Right renal pelvis (tissue), 4 donors: Measurements from ENCODE around the gene MT1A. TPM values are rescaled to one million over a fixed set of nuclear protein-coding genes. Genes with fewer than 3 reads are reported as not detected.
"Not testable (repeated sequence)": the region's sequence is repeated elsewhere in the genome, so short reads cannot be mapped to it uniquely, and the experiment has no call there.

Experiments
- DNase-seq, 4 donors: peaks; one replicate each; pipeline ENCODE4 v3.0.0-alpha.2; 2013; ENCODE audit warnings: low read depth in 4 of 4, low spot score in 3 of 4, missing footprints in 1 of 4
- polyA plus RNA-seq, 4 donors: library from polyadenylated mRNA; unstranded; fragments of 120-200 nt; gene quantifications; one replicate each; pipeline ENCODE4 v1.2.1, GENCODE V29; 2013; ENCODE audit not compliant: insufficient read length in 4 of 4

The MT1A gene
- polyA plus RNA-seq, 4 donors, result 0.38 TPM; not detected in 3

DNA sequence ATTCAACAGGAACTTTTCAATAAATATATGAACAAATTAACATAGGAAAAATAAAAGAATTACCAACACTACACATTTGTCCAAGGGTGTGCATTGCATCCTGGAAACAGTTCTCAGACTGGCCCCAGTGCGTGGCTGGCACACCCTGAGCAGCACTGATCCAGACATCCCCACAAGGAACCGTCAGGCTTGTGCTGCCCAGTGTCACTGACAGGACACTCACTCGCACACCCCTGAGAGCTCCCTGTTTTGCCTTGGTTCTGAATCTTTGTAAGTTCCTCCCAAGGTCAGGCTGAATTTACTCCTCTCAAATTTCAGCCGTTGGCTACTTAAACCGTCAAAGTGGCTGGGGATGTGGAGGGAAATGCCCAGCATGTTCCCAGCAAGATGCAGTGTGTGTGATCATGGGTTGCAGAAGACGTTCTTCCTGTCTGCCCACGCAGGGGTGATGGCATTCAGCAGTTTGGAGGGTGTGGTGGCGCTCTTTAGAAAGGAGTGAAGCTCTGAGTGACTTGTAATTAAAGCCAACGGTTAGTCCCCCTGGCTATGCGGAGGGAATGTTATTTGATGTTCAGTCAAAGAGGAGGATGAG lies 28.4 kb upstream of the MT1A start:
- no peak for DNase-seq

DNA sequence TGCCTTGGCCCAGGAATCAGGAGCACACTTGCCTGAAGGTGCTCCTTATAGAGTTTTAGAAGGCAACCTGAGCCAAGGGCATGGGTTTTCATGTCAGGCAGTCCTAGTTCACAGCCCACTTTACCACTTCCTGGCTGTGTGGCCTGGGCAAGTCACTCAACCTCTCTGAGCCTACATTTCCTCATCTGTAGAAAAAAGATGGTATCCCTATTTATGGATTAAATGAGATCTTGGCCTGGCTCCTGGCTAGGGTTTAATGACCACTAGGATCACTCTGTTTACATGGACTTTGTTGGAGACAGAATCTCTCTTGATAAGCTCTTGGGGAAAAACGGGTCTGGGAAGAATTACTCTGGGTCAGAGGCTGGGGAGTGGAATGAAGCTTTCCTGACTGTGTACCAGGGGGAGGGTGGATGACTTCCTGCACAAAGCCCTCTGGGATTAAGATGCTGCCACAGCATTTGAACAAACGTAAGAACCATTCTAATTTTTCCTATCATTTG lies 27.8 kb upstream of the MT1A start:
- no peak for DNase-seq

DNA sequence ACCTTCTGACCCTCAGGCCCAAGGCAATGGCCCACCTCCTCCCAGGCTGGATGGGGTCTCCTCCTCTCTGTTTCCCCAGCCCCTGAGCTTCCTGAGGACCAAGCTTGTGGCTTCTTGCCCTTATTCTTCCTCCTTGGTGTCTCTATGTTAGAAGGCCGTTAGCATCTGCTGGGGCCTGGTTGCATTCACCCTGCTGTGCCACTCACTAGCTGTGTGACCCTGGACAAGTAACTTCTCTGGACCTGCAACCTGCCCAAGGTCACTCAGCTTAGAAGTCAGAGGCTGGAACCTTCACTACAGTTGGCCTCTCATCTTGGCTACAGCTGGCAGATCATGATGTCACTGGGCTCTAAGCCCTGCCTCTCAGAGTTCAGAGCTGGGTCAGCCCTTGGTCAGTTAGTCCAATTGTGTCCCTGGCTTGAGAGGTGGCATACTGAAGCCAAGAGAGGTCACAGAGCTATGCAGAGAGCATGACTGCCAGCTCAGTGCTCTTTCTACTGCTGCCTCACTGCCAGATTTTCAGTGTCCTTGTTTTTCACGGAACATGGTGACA lies 27.1 kb upstream of the MT1A start:
- no peak for DNase-seq

DNA sequence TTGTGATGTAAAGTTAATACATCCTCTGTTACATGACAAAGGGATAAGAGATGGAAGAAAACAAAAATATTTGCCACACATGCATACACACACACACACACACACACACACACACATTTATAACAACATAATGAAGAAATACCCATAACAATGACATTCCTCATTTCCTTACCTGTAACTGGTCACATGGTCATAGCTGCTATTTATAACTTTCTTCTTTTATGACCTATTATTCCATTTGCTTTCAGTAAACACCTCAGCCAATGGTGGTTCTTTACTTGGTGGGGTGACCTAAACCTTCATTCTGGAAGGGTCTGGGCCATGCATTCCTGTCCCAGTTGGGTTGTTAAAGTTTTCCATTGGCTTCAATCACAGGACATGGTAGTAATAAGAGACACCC lies 24.8 kb upstream of the MT1A start:
- no peak for DNase-seq

DNA sequence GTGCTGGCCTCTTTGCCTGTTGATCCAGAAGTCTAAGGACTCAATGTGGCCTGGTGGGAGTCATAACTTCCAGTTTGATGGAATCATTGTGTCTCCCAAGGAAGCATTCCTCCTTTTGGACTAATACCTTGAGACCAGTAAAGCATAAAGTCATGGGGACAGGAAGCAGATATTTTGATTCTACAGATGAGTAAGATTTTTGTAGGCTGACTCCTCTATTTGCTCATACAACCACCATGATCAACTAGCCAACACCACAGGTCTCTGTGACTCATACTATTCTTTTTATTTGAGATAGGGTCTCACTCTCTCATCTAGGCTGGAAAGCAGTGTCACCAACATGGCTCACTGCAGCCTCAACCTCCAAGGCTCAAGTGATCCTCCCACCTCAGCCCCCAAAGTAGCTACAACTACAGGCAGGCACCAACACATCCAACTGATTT lies 23.9 kb upstream of the MT1A start:
- no peak for DNase-seq

DNA sequence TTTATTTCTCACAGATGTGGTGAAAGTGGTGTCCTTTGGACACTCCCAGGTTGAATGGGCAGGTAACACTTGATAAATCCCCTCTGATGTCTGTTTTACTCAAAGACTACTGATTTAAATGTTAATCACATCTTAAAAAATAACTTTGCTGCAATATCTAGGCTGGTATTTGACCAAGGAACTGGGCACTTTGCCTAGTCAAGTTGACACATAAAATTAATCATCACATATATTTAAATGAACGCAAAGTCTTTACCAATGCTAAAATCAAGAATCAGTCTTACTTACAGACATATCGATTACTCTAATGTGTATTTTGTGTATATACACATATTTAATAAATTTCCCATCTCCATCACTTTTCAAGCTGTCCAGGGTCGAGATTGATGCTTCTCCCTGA lies 23.1 kb upstream of the MT1A start:
- DNase-seq, result no peak

DNA sequence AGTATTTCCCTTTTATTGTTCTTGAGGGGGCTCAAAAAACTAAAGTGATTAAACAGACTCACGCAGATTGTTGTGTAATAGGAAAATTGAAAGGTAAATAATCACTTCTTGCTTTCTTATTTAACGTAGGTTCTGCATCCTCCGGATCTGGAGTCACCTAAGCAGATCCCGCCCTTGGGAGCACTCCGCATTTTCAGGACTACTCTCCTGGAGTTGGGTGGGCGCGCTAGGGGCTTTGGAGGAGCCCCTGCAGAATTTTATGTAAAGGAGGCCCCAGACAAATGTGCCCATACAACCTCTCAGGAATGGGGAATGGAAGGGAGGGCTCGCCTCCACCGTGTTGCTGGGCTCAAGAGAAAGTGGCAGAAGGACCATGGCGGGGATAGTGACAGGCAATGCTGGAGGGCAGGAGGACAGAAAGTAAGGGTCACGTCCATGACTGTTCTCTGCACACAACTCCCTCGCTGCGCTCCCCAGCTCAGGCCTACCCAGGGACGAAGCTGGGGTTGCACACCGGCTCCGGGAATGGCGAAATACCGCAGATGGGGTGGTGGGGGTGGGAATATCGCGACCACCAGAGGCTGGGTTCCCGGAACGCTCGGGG lies 21.8 kb upstream of the MT1A start:
- no peak for DNase-seq

DNA sequence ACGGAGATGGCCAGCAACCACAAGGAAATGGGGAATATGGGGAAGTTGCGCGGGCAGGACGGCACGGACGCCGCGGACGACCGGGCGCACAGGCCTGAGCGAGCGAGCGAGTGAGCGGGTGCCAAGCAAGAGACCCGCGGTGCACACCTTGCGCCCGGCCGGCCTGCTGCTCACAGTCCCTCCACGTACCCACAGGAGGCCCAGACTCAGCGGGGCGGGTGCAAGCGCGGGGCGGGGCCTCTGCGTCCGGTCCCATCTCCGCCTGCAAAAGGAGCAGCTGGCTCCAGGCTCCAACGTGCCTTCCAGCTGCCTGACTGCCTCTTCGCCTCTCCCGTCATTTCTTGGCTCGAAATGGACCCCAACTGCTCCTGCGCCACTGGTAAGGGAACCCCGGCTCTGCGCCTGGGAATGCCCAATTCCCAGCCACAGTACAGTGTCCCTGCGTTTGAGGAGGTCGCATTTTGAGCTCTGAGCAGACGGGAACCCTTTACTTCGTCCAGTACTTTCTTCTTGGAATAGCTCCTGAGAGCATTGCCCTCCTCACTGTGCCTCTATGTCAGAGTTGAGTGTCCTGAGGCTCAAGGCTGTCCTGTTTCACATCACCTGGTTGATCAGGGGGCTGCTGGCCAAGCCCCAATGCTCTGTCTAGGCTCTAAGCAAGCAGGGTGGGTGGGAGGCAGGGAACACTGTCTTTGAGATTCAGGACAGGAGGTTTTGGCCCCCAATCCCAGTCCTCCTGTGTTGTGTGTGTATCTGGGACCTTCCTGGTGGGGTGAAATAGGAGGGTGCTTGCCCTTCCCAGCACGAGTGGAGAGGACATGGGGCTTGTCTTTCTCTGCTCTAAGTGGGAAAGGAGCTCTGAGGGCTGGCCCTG lies 21.0 kb upstream of the MT1A start:
- DNase-seq, result no peak

DNA sequence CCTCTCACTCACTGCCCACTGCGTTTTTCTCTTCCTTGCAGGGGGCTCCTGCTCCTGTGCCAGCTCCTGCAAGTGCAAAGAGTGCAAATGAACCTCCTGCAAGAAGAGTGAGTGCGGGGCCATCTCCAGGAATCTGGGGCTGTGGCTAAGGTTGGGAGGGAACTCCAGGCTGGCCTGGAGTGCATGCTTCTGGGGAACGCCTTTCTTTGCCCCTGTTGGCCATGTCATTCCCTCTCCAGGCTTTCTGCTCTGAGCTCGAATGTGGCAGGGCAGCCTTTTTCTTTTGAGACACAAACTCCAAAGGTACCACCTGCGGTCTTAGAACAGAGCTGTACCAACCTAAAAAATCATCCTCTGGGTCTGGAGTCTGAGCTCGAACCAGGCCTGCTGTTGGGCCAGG lies 20.3 kb upstream of the MT1A start:
- no peak for DNase-seq

DNA sequence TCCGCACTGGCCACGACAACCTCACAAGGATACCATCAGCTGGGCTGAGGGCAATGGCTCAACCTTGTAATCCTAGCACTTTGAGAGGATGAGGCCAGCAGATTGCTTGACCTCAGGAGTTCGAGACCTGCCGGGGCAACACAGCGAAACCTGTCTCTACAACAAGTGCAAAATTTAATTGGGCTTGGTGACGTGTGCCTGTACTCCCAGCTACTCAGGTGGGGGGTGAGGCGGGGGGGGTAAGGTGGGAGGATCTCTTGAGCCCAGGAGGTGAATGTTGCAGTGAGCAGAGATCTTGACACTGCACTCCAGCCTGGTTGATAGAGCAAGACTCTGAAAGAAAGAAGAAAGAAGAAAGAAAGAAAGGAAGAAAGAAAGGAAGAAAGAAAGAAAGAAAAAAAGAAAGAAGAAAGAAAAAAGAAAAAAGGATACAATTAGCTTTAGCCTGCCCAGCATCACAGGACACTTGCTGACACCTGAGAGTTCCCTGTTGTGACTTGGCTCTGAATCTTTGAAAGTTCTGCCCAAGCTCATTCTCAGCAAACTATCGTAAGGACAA lies 18.0 kb upstream of the MT1A start:
- no peak for DNase-seq

DNA sequence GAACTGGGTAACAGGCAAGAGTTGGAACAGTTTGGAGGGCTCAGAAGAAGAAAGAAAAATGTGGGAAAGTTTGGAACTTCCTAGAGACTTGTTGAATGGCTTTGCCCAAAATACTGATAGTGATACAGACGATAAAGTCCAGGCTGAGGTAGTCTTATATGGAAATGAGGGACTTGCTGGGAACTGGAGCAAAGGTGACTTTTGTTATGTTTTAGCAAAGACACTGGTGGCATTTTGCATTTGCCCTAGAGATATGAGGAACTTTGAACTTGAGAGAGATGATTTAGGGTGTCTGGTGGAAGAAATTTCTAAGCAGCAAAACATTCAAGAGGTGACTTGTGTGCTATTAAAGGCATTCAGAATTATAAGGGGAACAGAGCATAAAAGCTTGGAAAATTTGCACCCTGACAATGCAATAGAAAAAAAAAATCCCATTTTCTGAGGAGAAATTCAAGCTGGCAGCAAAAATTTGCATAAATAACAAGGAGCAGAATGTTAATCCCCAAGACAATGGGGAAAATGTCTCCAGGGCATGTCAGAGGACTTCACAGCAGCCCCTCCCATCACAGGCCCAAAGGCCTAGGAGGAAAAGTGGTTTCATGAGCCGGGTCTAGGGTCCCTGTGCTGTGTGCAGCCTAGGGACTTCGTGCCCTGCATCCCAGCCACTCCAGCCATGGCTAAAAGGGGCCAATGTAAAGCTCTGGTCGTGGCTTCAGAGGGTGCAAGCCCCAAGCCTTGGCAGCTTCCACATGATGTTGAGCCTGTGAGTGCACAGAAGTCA lies 16.6 kb upstream of the MT1A start:
- DNase-seq, result not testable (repeated sequence)

DNA sequence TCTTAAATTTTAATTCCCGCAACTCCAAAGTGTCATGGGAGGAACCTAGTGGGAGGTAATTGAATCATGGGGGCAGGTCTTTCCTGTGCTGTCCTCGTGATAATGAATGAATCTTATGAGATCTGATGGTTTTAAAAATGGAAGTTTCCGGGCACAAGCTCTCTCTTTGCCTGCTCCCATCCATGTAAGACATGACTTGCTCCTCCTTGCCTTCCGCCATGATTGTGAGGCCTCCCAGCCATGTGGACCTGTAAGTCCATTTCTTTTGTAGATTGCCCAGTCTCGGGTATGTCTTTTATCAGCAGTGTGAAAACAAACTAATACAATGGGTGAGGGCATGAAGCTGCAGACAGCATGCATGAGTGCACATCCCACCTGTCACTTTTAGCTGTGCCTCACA lies 15.3 kb upstream of the MT1A start:
- DNase-seq, result not testable (repeated sequence)

DNA sequence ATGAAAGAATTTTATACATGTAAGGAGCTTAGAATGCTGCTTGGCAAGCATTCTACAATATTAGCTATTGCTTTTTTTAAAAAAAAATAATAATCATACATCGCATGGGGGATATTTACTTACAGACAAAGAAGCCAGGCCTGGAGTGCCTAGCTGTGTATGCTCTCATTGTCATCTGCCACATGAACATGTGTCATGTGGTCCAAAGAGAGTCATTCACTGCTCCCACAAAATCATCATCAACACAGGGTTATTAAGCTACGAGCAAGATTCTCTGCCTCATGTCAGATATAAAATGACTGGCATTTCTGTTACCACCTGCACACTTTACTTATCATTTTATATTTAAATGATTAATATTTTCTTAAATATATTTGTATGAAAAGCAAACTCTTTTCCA lies 14.8 kb upstream of the MT1A start:
- no peak for DNase-seq

DNA sequence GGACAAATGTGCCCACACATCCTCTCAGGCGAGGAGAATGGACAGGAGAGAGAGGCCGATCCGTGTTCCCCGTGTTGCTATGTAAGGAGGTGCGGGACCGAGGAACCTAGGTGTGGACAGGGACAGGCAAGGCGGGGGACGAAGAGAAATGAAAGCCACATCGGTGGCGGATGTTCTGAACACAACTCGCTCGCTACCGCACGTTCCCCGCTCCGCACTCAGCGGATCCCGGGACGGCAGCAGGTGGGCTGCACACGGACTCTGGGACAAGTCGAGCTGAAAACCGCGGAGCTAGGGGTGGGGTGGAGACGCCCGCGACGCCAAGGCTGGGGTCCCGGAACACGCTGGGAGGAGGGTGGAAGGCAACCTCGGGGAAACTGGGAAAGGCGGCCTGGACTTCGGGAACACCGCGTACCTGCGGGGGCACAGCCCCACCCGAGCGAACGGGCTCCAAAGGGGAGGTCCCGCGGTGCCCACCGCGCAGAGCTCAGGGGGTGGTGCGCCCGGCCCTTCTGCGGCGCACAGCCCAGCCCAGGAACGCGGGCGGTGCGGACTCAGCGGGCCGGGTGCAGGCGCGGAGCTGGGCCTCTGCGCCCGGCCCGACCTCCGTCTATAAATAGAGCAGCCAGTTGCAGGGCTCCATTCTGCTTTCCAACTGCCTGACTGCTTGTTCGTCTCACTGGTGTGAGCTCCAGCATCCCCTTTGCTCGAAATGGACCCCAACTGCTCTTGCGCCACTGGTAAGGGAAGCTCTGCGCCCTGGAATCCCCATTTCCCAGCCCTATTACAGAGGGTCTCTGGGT lies 13.1 kb upstream of the MT1A start, which contains the start of gene MT1E:
Gene MT1E, plus strand, starts transcription at position 642 of the 803 bp plus-strand sequence. Its CDS starts 71 bp downstream, at position 713.
- DNase-seq, result no peak

DNA sequence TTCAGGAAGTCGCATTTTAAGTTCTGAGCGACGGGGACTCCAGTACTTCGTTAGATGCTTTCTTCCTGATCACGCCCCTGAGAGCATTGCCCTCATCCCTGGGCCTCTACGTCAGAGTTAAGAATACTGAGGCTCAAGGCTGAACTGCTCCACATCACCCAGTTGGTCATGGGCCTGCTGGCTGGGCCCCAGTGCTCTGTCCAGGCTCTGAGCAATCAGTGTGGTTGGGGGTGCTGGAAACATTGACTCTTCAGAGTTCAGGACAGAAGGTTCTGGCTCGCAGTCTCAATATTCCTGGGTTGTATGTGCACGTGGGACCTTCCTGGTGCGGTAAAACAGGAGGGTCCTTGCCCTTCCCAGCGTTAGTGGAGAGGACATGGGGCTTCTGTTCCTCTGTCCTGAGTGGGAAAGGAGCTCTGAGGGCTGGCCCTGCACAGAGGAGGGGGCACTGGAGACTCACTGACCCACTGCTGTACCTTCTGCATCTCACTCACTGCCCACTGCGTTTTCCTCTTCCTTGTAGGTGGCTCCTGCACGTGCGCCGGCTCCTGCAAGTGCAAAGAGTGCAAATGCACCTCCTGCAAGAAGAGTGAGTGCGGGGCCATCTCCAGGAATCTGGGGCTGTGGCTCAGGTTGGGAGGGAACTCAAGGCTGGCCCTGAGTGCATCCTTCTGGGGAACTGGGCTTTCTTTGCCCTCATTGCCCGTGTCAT lies 12.4 kb upstream of the MT1A start:
- DNase-seq, result no peak

DNA sequence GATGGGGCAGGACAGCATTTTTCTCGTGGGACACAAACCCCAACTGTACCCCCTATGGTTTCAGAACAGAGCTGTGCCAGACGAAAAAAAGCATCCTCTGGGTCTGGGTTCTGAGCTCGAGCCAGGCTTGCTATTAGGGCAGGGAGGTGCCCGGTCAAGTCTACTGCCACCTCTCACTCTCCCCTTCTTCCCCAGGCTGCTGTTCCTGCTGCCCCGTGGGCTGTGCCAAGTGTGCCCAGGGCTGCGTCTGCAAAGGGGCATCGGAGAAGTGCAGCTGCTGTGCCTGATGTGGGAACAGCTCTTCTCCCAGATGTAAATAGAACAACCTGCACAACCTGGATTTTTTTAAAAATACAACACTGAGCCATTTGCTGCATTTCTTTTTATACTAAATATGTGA lies 11.8 kb upstream of the MT1A start:
- no peak for DNase-seq

DNA sequence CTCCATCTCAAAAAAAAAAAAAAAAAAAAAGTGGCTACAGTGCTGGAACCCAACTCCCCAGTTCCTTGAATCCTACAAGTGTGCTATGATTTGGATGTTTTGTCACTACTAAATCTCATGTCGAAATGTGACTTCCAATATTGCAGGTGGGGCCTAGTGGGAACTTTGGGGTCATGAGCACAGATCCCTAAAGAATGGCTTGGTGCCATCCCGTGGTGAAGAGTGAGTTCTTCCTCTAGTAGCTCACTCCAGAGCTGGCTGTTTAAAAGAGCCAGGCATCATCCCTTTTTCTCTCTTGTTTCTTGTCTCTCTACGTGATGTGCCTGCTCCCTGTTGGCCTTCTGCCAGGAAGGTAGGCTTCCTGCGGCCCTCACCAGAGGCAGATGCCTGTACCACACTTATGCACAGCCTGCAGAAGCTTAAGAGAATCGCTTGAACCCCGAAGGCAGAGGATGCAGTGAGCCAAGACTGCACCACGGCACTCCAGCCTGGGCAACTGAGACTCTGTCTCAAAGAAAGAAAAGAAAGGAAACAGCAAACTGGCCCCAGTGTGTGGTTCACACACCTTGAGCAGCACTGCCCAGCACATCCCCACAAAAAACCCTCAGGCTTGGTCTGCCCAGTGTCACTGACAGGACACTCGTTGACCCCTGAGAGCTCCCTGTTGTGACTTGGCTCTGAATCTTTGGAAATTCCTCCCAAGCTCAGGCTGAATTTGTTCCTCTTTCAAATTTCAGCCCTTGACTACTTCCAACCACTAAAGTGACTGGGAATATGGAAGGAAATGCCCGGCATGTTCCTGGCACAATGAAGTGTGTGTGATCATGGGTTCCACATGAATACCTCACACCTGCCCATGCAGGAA lies 9.7 kb upstream of the MT1A start:
- no peak for DNase-seq

DNA sequence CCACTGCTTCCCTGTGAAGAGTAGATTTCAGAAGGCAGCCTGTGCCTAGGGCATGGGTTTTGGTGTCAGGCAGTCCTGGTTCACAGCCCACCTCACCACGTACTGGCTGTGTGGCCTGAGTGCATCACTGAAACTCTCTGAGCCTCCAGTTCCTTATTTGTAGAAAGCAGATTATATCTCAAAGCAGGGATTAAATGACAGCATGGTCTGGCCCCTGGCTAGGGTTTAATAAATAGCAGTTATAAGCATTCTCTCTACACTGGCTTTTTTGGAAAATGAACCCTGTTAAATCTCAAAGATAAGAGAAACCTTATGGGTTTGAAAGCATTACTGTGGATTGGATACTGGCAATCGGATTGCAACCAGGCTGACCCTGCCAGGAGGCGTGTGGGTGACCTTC lies 8.9 kb upstream of the MT1A start:
- no peak for DNase-seq
